Activated naive CD8-positive, alpha-beta T cell treated with anti-CD3 and anti-CD28 coated beads, Interleukin-2, amount 50 U/mL, for 16 hours (primary cell): Measurements from ENCODE around the gene MCF2L.

Experiments used
- DNase-seq: peaks from one replicate; pipeline ENCODE4 v3.0.0-alpha.2; 2020; ENCODE audit warnings: low read depth, low spot score

MCF2L gene

GRCh38 chr13:113083402-113084061 lies 114.5 kb downstream of the MCF2L start:
- DNase-seq: no peak

DNA sequence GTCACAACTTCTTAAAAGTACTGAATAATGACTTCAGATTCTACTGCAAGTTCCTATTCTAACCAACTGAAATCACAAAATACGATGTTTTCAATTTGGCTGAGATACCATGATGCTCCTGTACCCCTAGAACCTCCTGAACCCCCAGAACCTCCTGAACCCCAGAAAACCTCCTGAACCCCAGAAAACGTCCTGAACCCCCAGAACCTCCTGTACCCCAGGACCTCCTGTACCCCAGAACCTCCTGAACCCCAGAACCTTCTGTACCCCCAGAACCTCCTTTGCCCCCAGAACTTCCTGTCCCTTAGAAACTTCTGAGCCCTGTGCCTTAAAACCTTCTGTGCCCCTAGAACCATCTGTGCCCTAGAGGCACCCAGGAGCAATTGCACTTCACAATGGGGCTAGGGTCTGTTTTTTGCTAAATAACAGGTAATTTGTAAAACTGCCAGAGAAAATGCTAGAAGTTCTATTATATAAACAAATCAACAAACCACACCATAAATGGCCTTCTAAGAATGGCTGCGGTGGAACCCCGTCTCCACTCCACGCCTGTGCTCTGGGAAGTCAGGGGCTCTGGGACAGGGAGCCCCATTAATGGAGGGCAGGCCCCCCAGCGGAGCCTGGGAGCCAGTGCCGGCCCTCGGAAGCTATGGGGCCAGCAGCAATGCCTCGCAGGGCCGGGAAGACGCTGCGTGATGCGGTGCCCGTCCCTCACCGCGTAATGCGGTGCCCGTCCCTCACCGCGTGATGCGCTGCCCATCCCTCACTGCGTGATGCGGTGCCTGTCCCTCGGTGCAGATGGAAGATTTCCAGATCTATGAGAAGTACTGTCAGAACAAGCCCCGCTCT lies 115.3 kb downstream of the MCF2L start:
- DNase-seq: no peak

DNA sequence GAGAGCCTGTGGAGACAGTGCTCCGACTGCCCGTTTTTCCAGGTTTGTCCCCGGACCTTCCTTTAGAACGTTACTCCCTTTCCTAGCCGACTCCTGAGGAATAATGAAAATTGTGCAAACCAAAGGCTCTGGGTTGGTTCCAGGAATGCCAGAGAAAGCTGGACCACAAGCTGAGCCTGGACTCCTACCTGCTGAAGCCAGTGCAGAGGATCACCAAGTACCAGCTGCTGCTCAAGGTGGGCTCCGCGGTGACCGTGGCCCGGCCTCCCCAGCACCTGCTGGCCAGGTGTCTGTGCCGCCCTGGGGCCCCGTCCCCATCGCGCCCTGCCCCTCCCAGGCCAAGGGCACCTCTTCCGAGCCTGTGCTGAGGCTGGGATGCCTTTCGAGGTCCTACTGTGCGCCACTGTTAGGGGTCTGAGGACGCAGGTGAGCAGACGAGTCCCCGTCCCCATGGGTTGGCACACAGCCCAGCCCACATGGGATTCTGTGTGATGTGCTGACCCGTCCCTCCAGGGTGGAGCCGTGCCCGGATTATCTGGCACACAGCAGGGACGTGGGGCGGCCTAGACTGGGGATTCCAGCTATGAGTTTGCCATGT lies 116.0 kb downstream of the MCF2L start:
- no peak for DNase-seq

DNA sequence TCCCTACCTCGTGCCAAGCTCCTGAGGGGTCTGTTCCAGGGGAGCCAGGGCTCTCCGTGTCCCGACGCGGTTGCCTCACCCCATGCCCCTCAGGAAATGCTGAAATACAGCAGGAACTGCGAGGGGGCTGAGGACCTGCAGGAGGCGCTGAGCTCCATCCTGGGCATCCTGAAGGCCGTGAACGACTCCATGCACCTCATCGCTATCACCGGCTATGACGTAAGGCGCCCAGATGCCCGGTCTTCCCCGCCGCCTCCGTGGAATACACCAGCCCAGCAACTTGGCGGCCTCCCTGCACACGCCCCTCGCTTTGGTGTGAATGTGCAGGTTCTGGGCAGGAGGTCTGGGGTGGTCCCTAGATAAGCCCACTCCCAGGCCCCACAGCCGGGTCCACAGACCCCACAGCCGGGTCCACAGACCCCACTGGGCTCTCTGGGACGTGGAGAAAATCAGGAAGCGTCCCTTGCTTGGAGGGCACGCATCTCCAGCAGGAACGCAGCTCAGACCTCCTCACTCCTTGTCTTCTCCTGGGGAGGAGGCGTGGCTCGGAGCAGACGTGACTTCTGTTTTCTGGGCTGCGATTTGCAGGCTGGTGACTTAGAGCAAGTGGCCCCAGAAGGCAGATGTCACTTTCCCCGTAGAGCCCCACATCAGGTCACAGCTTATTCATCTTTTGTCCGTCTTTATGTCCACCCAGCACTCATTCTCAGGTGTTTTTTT lies 117.2 kb downstream of the MCF2L start:
- DNase-seq: no peak

DNA sequence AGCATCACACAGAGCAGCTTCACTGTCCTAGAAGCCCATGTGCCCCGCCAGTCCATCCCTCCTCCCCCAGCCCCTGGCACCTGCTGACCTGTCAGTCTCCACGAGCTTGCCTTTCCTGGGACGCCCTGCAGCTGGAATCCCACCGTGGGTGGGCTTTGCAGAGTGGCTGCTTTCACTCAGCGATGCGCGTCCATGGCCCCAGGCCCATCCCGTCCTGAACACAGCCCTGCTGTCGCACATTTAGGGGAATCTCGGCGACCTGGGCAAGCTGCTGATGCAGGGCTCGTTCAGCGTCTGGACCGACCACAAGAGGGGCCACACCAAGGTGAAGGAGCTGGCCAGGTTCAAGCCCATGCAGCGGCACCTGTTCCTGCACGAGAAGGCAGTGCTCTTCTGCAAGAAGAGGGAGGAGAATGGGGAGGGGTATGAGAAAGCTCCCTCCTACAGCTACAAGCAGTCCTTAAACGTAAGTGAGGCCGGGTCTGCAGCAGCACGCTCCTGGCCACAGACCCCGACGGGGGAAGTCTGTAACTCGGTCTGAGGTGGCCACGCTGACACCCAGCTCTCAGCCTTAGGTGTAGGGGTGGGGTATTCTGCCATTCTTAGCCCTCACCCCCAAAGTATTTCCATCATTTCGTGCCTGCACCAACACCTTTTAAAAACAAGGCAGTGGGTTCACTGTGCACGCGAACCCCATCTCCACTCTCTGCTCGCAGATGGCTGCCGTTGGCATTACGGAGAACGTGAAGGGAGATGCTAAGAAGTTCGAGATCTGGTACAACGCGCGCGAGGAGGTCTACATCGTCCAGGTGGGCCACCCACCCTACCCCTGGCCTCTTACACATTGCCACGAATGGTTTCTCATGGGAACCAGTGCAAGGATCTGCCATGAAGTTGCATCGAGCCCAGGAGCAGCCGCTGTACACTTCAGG lies 118.2 kb downstream of the MCF2L start:
- DNase-seq: no peak

- no peak for DNase-seq
Measured at GRCh38 chr13:113087923-113088690, 119.1 kb downstream of the MCF2L start.

DNA sequence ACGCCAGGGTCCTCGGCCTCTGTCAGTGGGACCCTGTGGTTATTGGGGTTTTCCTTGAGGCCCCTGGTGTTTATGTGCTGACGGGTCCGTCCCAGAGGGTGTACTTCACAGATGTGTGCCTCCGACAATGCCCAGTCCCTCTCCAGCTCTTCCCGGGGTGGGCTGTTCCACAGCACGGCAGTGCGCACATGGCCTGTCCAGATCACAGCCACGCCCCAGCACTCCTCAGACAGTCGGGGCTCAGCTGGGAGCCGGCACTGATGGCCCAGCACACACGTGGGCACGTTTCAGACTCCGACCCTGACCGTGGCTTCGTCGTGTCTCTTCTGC lies 119.6 kb downstream of the MCF2L start:
- DNase-seq: no peak

DNA sequence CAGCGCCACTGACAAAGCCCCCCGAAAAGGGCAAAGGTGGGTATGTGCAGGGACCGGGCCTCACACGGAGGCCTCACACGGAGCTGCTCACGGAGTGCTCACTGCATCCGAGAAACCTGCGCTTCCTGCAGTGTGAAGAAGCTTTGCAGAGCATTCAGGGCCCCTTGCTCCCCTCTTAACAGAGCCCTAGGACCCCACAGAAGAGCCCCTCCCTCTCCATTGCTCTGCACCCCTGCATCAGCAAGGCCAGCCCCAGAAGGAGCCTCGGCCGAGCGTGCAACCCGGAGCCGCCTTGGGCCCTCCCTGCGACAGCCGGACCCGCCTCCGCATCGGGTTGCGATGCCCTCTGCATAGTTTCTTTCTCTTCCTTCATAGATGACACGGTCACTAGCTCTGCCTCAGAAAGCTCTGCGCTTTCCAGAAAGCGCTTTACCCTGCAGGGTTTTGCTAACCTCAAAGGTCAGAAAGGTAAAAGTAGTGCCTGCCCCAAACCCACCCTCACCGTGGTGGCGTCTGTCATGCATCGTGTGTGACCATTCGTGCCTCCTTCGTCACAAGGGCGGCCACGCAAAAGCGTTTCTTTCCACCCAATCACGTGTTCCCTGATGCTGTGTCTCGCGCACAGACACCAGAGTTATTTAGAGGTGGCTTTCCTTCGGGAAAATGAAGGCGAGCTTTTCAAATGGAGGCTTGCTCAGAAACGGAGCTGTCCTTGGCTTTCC lies 120.8 kb downstream of the MCF2L start:
- DNase-seq: no peak

DNA sequence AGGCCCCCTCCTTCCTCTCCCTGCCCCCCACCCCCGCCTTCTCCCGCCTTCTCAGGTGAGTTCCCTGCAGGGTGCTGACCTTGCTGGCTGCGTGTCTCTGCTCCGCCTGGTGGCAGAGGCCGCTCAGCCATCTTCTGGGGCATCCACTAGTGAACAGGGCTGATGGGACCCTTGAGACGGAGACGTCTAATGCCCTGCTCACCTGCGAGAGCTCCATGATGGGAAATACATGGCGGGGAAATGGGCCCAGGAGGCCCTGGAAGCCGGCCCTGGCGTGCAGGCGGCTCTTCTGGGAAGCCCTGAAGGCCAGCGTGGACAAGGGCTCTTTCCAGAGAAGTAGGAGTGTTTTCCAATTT lies 121.4 kb downstream of the MCF2L start:
- no peak for DNase-seq

GRCh38 chr13:113090806-113091205 lies 121.8 kb downstream of the MCF2L start:
- no peak for DNase-seq

GRCh38 chr13:113091211-113091771 lies 122.3 kb downstream of the MCF2L start:
- DNase-seq: no peak

GRCh38 chr13:113091891-113092775 lies 123.1 kb downstream of the MCF2L start:
- DNase-seq: no peak

GRCh38 chr13:113092776-113093579 lies 124.0 kb downstream of the MCF2L start:
- DNase-seq: no peak

DNA sequence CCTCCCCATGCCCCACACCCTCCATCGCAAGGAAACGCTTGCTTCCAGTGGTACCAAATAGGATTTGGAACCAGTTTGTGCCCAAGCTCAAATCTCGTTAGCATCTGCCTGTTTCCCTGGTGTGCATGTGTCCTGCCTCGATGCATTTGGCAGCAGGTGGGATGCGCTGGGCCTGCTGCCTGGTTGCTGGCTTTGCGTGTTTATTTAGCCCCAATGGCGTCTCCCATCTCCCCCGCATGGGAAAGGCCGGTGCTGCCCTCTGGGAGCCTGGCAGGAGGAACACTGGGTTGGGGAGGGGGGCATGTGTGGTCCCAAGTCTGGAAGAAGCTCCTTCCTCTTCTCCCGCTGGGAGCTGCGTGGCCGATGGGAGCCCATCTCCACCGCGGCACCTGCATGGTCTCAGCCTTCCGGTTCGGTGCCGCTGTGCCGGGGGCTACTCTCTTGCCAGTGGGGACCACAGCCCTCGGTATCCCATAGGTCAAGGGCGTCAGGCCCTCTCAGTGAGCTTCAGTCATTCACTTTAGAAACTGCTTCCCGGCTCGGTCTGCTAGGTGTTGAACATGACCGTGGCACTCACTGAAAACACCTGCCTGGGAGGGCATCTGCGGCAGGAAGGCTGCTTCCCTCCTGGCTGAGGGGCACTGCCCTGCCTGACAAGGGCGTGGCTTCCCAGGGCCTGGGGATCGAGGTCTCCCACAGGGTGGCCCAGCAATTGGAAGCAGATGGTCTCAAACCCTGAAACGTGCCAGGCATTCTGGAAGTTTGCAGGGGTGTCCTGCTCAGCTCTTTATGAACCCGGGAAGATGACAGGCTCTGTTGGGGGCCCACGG lies 124.8 kb downstream of the MCF2L start:
- no peak for DNase-seq

- no peak for DNase-seq
Measured at GRCh38 chr13:113094410-113094800, 125.4 kb downstream of the MCF2L start.

DNA sequence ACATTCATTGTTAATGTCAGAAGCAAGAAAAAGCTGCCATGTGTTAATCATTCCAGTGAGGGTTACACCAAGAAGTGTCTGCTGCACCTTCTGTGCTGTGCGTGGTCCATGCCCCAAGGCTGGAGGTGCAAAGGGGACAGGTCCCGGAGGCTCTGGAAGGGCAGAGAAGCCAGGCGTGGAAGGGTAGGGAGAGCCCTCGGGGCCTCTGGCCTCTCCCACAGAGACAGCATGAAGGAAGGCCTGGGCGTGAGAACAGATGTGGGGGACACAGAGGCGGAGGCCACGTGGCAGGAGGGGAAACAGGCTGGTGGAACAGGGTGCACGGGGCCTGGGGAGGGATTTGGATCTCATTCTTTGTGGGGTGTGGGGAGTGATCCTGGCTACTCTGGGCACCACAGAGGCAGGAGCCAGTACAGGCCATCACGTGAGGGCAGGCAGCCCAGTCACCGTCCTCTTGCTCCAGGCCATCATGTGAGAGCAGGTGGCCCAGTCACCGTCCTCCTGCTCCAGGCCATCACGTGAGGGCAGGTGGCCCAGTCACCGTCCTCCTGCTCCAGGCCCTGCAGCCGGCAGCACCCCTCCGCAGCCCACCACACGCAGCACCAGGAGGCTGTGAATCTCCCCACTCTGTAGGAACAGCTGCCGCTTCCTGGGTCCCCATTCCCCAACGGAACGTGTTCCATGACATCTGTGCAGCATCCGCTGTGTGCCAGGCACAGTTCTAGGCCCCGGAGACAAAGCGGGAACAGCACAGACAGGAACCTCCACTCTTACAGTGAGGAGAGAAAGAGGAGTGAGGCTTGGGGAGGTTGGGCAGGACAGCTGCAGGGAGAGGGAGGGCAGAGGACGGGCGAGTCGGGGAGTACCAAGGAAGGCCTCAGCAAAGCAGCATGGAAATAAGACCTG lies 126.4 kb downstream of the MCF2L start:
- no peak for DNase-seq
